ENCODE measurements around the gene MARK4. TPM values are rescaled to one million over a fixed set of nuclear protein-coding genes. Genes with fewer than 3 reads are reported as not detected.

Gene MARK4
- total RNA-seq, 2 experiments from 2014 or later = 18.1 to 19.8 TPM

DNA sequence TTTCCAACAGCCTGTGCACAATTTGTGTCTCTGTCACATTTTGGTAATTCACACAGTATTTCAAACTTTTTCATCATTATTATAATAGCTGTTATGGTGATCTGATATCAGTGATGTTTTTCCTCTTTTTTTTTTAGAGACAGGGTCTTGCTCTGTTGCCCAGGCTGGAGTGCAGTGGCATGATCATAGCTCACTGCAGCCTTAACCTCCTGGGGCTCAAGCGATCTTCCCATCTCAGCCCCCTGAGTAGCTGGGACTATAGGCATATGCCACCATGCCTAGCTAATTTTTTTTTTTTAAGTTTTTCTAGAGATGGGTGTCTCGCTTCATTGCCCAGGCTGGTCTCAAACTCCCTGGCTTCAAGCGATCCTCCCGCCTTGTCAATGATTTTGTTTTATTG, 5.8 kb downstream of the MARK4 start:
- no peaks in the 10 kb centered on the region for H3K27me3 ChIP-seq (ENCODE audit: control insufficient read depth in 1 of 2, insufficient read depth in 2 of 2, low read length in 2 of 2)
- no peaks in the 10 kb centered on the region for H3K9me3 Mint-ChIP-seq

DNA sequence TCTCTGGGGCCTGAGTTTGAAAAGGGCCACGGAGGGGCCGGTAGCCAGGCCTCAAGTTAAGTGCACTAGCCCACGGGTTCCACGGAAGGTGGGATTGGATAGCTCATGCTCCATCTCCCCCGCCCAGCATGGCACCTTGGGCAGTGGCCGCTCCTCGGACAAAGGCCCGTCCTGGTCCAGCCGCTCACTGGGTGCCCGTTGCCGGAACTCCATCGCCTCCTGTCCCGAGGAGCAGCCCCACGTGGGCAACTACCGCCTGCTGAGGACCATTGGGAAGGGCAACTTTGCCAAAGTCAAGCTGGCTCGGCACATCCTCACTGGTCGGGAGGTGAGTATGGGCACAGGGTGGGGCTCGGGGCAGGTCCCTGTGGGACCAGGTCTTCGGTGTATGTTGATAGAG, 7.8 kb downstream of the MARK4 start:
- Histone ChIP-seq H3K27ac (ENCODE audit: low read depth in 1 of 2, low read length in 2 of 2) (no peak overlapping the region), H3K4me3 (ENCODE audit: low read length) (no peak overlapping the region), H3K27me3 (ENCODE audit: control insufficient read depth in 1 of 2, insufficient read depth in 2 of 2, low read length in 2 of 2) (no peaks in the 10 kb centered on the region), H3K9me3 (ENCODE audit: control insufficient read depth in 1 of 2, insufficient read depth in 1 of 2, low read length in 2 of 2) (no peaks in the 10 kb centered on the region), H3K36me3 (ENCODE audit: insufficient read depth, low read length) (peaks cover 5% of the 10 kb centered on the region), H3K4me1 (ENCODE audit: insufficient read depth, low read length) (peaks cover 12% of the 10 kb centered on the region)
- POLR2A ChIA-PET = no interaction called here
- Mint-ChIP-seq H3K27me3 (no peaks in the 10 kb centered on the region), H3K9me3 (no peaks in the 10 kb centered on the region), H3K36me3 (ENCODE audit: low read depth) (peaks cover 4% of the 10 kb centered on the region), H3K4me1 (ENCODE audit: low read depth) (peaks cover 12% of the 10 kb centered on the region), H3K27ac (no peak overlapping the region), H3K4me3 (no peak overlapping the region)
- CTCF ChIA-PET = no interaction called here
- DNase-seq (no peak), ATAC-seq (ENCODE audit: poor library complexity) (no peak)
- intact Hi-C loops (cut with DNase I, micrococcal nuclease) = loop anchor here in 1 of 2 experiments (10.0 kb wide), 1 partner anchor 146 kb away; the partner anchor contains the start of genes POLR1G and PPP1R13L
- no peak for TF ChIP-seq CTCF (IDR thresholded peaks at IDR 0.05)

More for the DNA sequence above, 5.8 kb downstream of the MARK4 start:
- no peaks in the 10 kb centered on the region for H3K27me3 Mint-ChIP-seq
- peaks cover 31% of the 10 kb centered on the region for H3K4me1 Mint-ChIP-seq (ENCODE audit: low read depth)
- H3K4me1 ChIP-seq (ENCODE audit: insufficient read depth, low read length) = peaks cover 32% of the 10 kb centered on the region
- DNase-seq (no peak), ATAC-seq (ENCODE audit: poor library complexity) (no peak)
- H3K4me3 ChIP-seq (ENCODE audit: low read length) = no peak overlapping the region
- ChIA-PET POLR2A (no interaction called here), CTCF (no interaction called here)
- H3K9me3 ChIP-seq (ENCODE audit: control insufficient read depth in 1 of 2, insufficient read depth in 1 of 2, low read length in 2 of 2) = no peaks in the 10 kb centered on the region
- intact Hi-C loops (cut with DNase I, micrococcal nuclease) = loop anchor here in 1 of 2 experiments (10.0 kb wide), 1 partner anchor 148 kb away; the partner anchor contains the start of genes POLR1G and PPP1R13L
- H3K27ac ChIP-seq (ENCODE audit: low read depth in 1 of 2, low read length in 2 of 2) = no peak overlapping the region
- no peak overlapping the region for H3K27ac Mint-ChIP-seq
- TF ChIP-seq CTCF (IDR thresholded peaks at IDR 0.05) = no peak
- peaks cover 4% of the 10 kb centered on the region for H3K36me3 Mint-ChIP-seq (ENCODE audit: low read depth)
- no peak overlapping the region for H3K4me3 Mint-ChIP-seq
- peaks cover 5% of the 10 kb centered on the region for H3K36me3 ChIP-seq (ENCODE audit: insufficient read depth, low read length)

GRCh38 chr19:45262570-45262969, 11.5 kb downstream of the MARK4 start:
- Histone ChIP-seq H3K36me3 (ENCODE audit: insufficient read depth, low read length) (peaks cover 8% of the 10 kb centered on the region), H3K9me3 (ENCODE audit: control insufficient read depth in 1 of 2, insufficient read depth in 1 of 2, low read length in 2 of 2) (no peaks in the 10 kb centered on the region), H3K4me1 (ENCODE audit: insufficient read depth, low read length) (no peaks in the 10 kb centered on the region), H3K27ac (ENCODE audit: low read depth in 1 of 2, low read length in 2 of 2) (no peak overlapping the region), H3K4me3 (ENCODE audit: low read length) (no peak overlapping the region), H3K27me3 (ENCODE audit: control insufficient read depth in 1 of 2, insufficient read depth in 2 of 2, low read length in 2 of 2) (no peaks in the 10 kb centered on the region)
- Mint-ChIP-seq H3K9me3 (no peaks in the 10 kb centered on the region), H3K4me3 (no peak overlapping the region), H3K4me1 (ENCODE audit: low read depth) (no peaks in the 10 kb centered on the region), H3K36me3 (ENCODE audit: low read depth) (peaks cover 19% of the 10 kb centered on the region), H3K27ac (no peak overlapping the region), H3K27me3 (no peaks in the 10 kb centered on the region)
- TF ChIP-seq CTCF (IDR thresholded peaks at IDR 0.05) = no peak
- ATAC-seq (ENCODE audit: poor library complexity) (no peak), DNase-seq (no peak)
- CTCF ChIA-PET = no interaction called here
- POLR2A ChIA-PET = no interaction called here
- intact Hi-C loops (cut with DNase I, micrococcal nuclease) = no loop called here

Measured in CD4-positive, alpha-beta T cell (primary cell).